NK-92 (cell line): Measurements from ENCODE around the gene NNAT.
"Not testable (repeated sequence)": the region's sequence is repeated elsewhere in the genome, so short reads cannot be mapped to it uniquely, and the experiment has no call there.

Experiments
- DNase-seq: peaks from one replicate; lab custom pipeline; 2025; ENCODE audit not compliant: unreplicated experiment; lab: John Stamatoyannopoulos, UW

NNAT gene

GRCh38 chr20:37521061-37521771 lies at the start of gene NNAT:
Gene NNAT, plus strand, starts transcription at chr20:37521250. Its CDS starts 82 bp downstream, at chr20:37521332.
- DNase-seq: no peak

- DNase-seq: no peak
Measured at GRCh38 chr20:37471741-37472235, 49.3 kb upstream of the NNAT start.

- DNase-seq: not testable (repeated sequence)
Measured at GRCh38 chr20:37472435-37472834, 48.6 kb upstream of the NNAT start.

GRCh38 chr20:37473249-37474000 lies 47.6 kb upstream of the NNAT start:
- no peak for DNase-seq

GRCh38 chr20:37474386-37474785 lies 46.7 kb upstream of the NNAT start:
- DNase-seq: no peak

- no peak for DNase-seq
Measured at GRCh38 chr20:37475252-37475651, 45.8 kb upstream of the NNAT start.

- DNase-seq: no peak
Measured at GRCh38 chr20:37477041-37477440, 44.0 kb upstream of the NNAT start.

- no peak for DNase-seq
Measured at GRCh38 chr20:37479266-37479665, 41.8 kb upstream of the NNAT start.

- no peak for DNase-seq
Measured at GRCh38 chr20:37479925-37480691, 40.9 kb upstream of the NNAT start.

- DNase-seq: no peak
Measured at GRCh38 chr20:37480919-37481318, 40.1 kb upstream of the NNAT start.

GRCh38 chr20:37481610-37482009 lies 39.4 kb upstream of the NNAT start:
- no peak for DNase-seq

- no peak for DNase-seq
Measured at GRCh38 chr20:37484331-37484730, 36.7 kb upstream of the NNAT start.

- DNase-seq: not testable (repeated sequence)
Measured at GRCh38 chr20:37486209-37486608, 34.8 kb upstream of the NNAT start.

- DNase-seq: no peak
Measured at GRCh38 chr20:37490663-37491350, 30.2 kb upstream of the NNAT start.

- DNase-seq: no peak
Measured at GRCh38 chr20:37492096-37492625, 28.9 kb upstream of the NNAT start.

GRCh38 chr20:37492945-37493344 lies 28.1 kb upstream of the NNAT start:
- DNase-seq: no peak

GRCh38 chr20:37494301-37494700 lies 26.7 kb upstream of the NNAT start:
- DNase-seq: no peak

- DNase-seq: no peak
Measured at GRCh38 chr20:37494796-37495195, 26.3 kb upstream of the NNAT start.

- no peak for DNase-seq
Measured at GRCh38 chr20:37498066-37498665, 22.9 kb upstream of the NNAT start.

GRCh38 chr20:37500311-37500710 lies 20.7 kb upstream of the NNAT start:
- DNase-seq: no peak
